Neural crest cell (in vitro differentiated cells): ENCODE measurements around the gene G6PC2. TPM values are rescaled to one million over a fixed set of nuclear protein-coding genes. Genes with fewer than 3 reads are reported as not detected.
A peak's percentile ranks its signal among the peaks of the same experiment; 100 is the strongest.

Experiments
- DNase-seq: peaks from one replicate; pipeline ENCODE4 v3.0.0; 2021; ENCODE audit warnings: low read depth, mixed read lengths, low spot score
- H3K27ac Mint-ChIP-seq: one replicate; pipeline ENCODE4 v1.8.0; 2021; ENCODE audit warnings: mild to moderate bottlenecking, mixed read lengths; ENCODE audit not compliant: unreplicated experiment
- H3K27me3 Mint-ChIP-seq: 2 replicates; pipeline ENCODE4 v1.8.0; 2021; ENCODE audit warnings: low read depth, mild to moderate bottlenecking, mixed read lengths
- H3K36me3 Mint-ChIP-seq: 2 replicates; pipeline ENCODE4 v1.8.0; 2021; ENCODE audit warnings: low read depth, mild to moderate bottlenecking, mixed read lengths
- H3K4me1 Mint-ChIP-seq: 2 replicates; pipeline ENCODE4 v1.8.0; 2021; ENCODE audit warnings: mixed read lengths
- H3K4me3 Mint-ChIP-seq: one replicate; pipeline ENCODE4 v1.8.0; 2021; ENCODE audit warnings: mild to moderate bottlenecking, mixed read lengths
- H3K9me3 Mint-ChIP-seq: 2 replicates; pipeline ENCODE4 v1.8.0; 2021; ENCODE audit warnings: mixed read lengths
- CTCF ChIP-seq: fragments of 200-600 bp; sonication (generic); conservative IDR thresholded peaks from 2 replicates; pipeline ENCODE4 v1.5.0; 2021; ENCODE audit warnings: antibody characterized with exemption, mild to moderate bottlenecking
- total RNA-seq: library from RNA; stranded (reverse); gene quantifications from 2 replicates; pipeline ENCODE4 v1.2.1, GENCODE V29; 2021

Gene G6PC2
- total RNA-seq, 1 donor from 2014 or later = not detected

- Mint-ChIP-seq H3K9me3 (peaks cover 7% of the 10 kb centered on the region), H3K4me1 (peaks cover 9% of the 10 kb centered on the region), H3K4me3 (no peak overlapping the region), H3K36me3 (peaks cover 2% of the 10 kb centered on the region), H3K27me3 (peaks cover 3% of the 10 kb centered on the region), H3K27ac (no peak overlapping the region)
- no peak for DNase-seq
- TF ChIP-seq CTCF = no peak
Measured at GRCh38 chr2:168915441-168916330, 14.6 kb downstream of the G6PC2 start.

GRCh38 chr2:168916331-168916675, 15.2 kb downstream of the G6PC2 start:
- no peak overlapping the region for H3K4me3 Mint-ChIP-seq
- DNase-seq = no peak
- peaks cover 2% of the 10 kb centered on the region for H3K36me3 Mint-ChIP-seq
- peaks cover 9% of the 10 kb centered on the region for H3K4me1 Mint-ChIP-seq
- no peak for TF ChIP-seq CTCF
- H3K27me3 Mint-ChIP-seq = peaks cover 3% of the 10 kb centered on the region
- no peak overlapping the region for H3K27ac Mint-ChIP-seq
- H3K9me3 Mint-ChIP-seq = peaks cover 8% of the 10 kb centered on the region

GRCh38 chr2:168920504-168921157, 19.5 kb downstream of the G6PC2 start:
- H3K4me1 Mint-ChIP-seq = no peaks in the 10 kb centered on the region
- H3K36me3 Mint-ChIP-seq = peaks cover 2% of the 10 kb centered on the region
- peak; percentile 84 for TF ChIP-seq CTCF
- H3K27me3 Mint-ChIP-seq = no peaks in the 10 kb centered on the region
- peaks cover 5% of the 10 kb centered on the region for H3K9me3 Mint-ChIP-seq
- no peak for DNase-seq
- no peak overlapping the region for H3K4me3 Mint-ChIP-seq
- no peak overlapping the region for H3K27ac Mint-ChIP-seq

GRCh38 chr2:168926621-168927386, 25.7 kb downstream of the G6PC2 start:
- Mint-ChIP-seq H3K36me3 (no peaks in the 10 kb centered on the region), H3K4me1 (no peaks in the 10 kb centered on the region), H3K27me3 (no peaks in the 10 kb centered on the region), H3K27ac (no peak overlapping the region), H3K9me3 (no peaks in the 10 kb centered on the region), H3K4me3 (no peak overlapping the region)
- no peak for TF ChIP-seq CTCF
- DNase-seq = no peak

- no peak overlapping the region for H3K27ac Mint-ChIP-seq
- H3K9me3 Mint-ChIP-seq = no peaks in the 10 kb centered on the region
- H3K27me3 Mint-ChIP-seq = no peaks in the 10 kb centered on the region
- TF ChIP-seq CTCF = no peak
- no peak for DNase-seq
- H3K36me3 Mint-ChIP-seq = no peaks in the 10 kb centered on the region
- H3K4me3 Mint-ChIP-seq = no peak overlapping the region
- no peaks in the 10 kb centered on the region for H3K4me1 Mint-ChIP-seq
Measured at GRCh38 chr2:168928113-168928831, 27.2 kb downstream of the G6PC2 start.
